Measurements from ENCODE around the gene SEMA3E.
"Not testable (repeated sequence)": the region's sequence is repeated elsewhere in the genome, so short reads cannot be mapped to it uniquely, and the experiment has no call there.

Gene SEMA3E

GRCh38 chr7:83559887-83560286, 89.1 kb downstream of the SEMA3E start:
- DNase-seq (ENCODE audit: low spot score): no peak

GRCh38 chr7:83552556-83552955, 96.4 kb downstream of the SEMA3E start:
- DNase-seq (ENCODE audit: low spot score): not testable (repeated sequence)

- DNase-seq (ENCODE audit: low spot score): no peak
Observed at GRCh38 chr7:83550100-83550499, 98.8 kb downstream of the SEMA3E start.

- DNase-seq (ENCODE audit: low spot score): no peak
Observed at GRCh38 chr7:83548250-83548649, 100.7 kb downstream of the SEMA3E start.

- DNase-seq (ENCODE audit: low spot score): no peak
Observed at GRCh38 chr7:83547526-83547925, 101.4 kb downstream of the SEMA3E start.

- no peak for DNase-seq (ENCODE audit: low spot score)
Observed at GRCh38 chr7:83546586-83546985, 102.4 kb downstream of the SEMA3E start.

GRCh38 chr7:83541187-83541960, 107.6 kb downstream of the SEMA3E start:
- no peak for DNase-seq (ENCODE audit: low spot score)

GRCh38 chr7:83534488-83534887, 114.5 kb downstream of the SEMA3E start:
- DNase-seq (ENCODE audit: low spot score): no peak

GRCh38 chr7:83532219-83532618, 116.7 kb downstream of the SEMA3E start:
- no peak for DNase-seq (ENCODE audit: low spot score)

- no peak for DNase-seq (ENCODE audit: low spot score)
Observed at GRCh38 chr7:83531766-83532165, 117.2 kb downstream of the SEMA3E start.

- DNase-seq (ENCODE audit: low spot score): no peak
Observed at GRCh38 chr7:83528925-83529423, 120.0 kb downstream of the SEMA3E start.

- no peak for DNase-seq (ENCODE audit: low spot score)
Observed at GRCh38 chr7:83524277-83525075, 124.5 kb downstream of the SEMA3E start.

- no peak for DNase-seq (ENCODE audit: low spot score)
Observed at GRCh38 chr7:83520726-83521125, 128.2 kb downstream of the SEMA3E start.

GRCh38 chr7:83519240-83519639, 129.7 kb downstream of the SEMA3E start:
- DNase-seq (ENCODE audit: low spot score): no peak

- DNase-seq (ENCODE audit: low spot score): no peak
Observed at GRCh38 chr7:83517035-83517700, 131.8 kb downstream of the SEMA3E start.

GRCh38 chr7:83514977-83515376, 134.0 kb downstream of the SEMA3E start:
- no peak for DNase-seq (ENCODE audit: low spot score)

GRCh38 chr7:83509255-83510021, 139.5 kb downstream of the SEMA3E start:
- no peak for DNase-seq (ENCODE audit: low spot score)

- no peak for DNase-seq (ENCODE audit: low spot score)
Observed at GRCh38 chr7:83504330-83504729, 144.6 kb downstream of the SEMA3E start.

GRCh38 chr7:83502636-83503035, 146.3 kb downstream of the SEMA3E start:
- DNase-seq (ENCODE audit: low spot score): no peak

- no peak for DNase-seq (ENCODE audit: low spot score)
Observed at GRCh38 chr7:83494683-83495082, 154.3 kb downstream of the SEMA3E start.

GRCh38 chr7:83492802-83493201, 156.1 kb downstream of the SEMA3E start:
- no peak for DNase-seq (ENCODE audit: low spot score)

- no peak for DNase-seq (ENCODE audit: low spot score)
Observed at GRCh38 chr7:83487801-83488200, 161.1 kb downstream of the SEMA3E start.

Data from D341Med (cell line).